Stimulated activated naive CD8-positive, alpha-beta T cell treated with anti-CD3 and anti-CD28 coated beads, Interleukin-15, Interleukin-2, amounts not matched to agents 100 U/mL and 50 U/mL, for 24 hours (primary cell): ENCODE measurements around the gene PTGES3L.
"Not testable (repeated sequence)": the region's sequence is repeated elsewhere in the genome, so short reads cannot be mapped to it uniquely, and the experiment has no call there.

Source experiments
- ATAC-seq: fragments of 150-1000 bp; cut with Tn5 transposase; one replicate; pipeline ENCODE4 v1.10.0; 2021
- DNase-seq: peaks from one replicate; pipeline ENCODE4 v3.0.0; 2021

PTGES3L gene

DNA sequence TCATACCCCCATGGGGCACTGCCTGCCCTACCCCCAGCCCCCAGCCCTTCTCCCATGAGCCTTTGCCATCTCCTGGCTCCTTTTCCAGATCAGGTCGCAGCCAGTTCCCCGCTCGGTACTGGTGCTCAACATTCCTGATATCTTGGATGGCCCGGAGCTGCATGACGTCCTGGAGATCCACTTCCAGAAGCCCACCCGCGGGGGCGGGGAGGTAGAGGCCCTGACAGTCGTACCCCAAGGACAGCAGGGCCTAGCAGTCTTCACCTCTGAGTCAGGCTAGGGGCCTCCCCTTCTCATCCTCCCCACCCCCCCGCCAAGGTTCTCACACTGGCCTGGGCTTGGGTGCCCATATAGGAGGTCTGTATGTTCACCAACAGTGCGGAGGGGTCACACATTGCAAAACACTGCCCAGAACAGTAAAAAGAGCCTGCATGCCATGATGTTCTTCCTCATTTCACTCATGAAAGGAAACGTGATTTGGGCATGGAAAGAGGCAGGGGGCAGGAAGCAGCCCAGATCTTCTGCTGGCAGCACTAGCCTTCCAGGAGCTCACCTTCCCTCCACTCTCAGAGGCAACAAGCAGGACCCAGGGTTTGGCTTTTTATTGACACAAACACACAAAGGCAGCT lies 34.3 kb upstream of the PTGES3L start:
- DNase-seq (no peak), ATAC-seq (no peak)

GRCh38 chr17:43013296-43013695 lies 33.4 kb upstream of the PTGES3L start:
- ATAC-seq (no peak), DNase-seq (no peak)

DNA sequence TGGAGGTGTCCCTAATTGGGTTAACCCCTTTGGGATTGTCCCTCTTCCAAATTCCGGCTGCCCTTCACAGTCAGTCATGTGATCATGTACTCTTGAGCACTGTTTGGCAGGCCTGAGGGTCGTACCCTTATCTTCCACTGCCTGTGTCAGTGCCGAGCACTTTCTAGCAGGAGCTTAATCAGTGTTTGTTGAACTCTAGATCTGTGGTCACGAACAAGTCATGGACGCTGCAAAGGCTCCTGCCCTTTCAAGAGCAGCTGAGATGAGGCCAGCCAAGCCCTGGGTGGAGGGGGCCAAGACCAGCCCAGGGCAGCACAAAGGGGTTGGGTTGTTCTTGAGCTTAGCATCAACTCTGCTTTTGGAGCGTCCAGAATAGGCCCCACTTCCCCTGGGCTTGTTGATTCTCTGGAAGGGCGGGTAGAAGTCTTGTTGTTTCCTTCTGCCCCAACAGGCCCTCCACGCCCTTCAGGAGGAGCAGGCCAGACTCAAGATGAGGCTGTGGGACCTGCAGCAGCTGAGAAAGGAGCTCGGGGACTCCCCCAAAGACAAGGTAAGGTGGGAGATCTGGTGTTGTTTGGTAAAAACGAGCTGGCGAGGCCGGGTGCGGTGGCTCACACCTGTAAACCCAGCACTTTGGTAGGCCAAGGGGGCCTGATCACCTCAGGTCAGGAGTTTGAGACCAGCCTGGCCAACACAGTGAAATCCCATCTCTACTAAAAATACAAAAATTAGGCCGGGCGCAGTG lies 32.0 kb upstream of the PTGES3L start:
- DNase-seq (no peak), ATAC-seq (no peak)

DNA sequence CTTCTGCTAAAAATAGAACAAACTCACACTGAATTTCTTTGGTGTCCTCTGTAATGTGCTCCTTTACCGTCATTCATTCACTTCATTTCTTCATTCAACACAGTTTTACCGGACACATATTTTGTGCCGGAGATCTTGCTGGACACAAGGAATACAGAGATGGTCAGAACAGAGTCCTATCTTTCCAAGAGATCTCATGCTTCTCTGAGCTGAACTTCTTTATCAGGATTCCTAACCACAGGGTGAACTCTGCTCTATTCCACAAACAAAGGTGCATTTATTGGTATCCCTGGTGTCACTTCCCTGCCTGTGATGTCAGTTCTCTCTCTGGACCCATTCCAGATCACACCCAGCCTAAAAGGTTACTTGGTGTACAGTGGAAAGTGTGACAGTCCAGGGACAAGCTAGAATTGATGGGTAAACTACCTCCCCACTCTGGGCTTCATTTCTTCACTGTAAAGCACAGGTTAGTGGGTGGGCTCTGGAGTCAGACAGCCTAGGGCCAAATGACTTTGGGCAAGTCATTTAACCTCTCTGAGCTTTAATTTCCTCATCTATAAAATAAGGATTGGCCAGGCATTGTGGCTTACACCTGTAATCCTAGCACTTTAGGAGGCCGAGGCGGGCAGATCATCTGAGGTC lies 30.9 kb upstream of the PTGES3L start:
- no peak for DNase-seq
- no peak for ATAC-seq

- DNase-seq (peak; percentile 88), ATAC-seq (peak; percentile 93)
Observed at GRCh38 chr17:43006639-43007551, 27.0 kb upstream of the PTGES3L start, which contains the start of gene IFI35. Gene IFI35 (plus strand): TSS chr17:43006784. CDS start chr17:43006948, 164 bp downstream.

DNA sequence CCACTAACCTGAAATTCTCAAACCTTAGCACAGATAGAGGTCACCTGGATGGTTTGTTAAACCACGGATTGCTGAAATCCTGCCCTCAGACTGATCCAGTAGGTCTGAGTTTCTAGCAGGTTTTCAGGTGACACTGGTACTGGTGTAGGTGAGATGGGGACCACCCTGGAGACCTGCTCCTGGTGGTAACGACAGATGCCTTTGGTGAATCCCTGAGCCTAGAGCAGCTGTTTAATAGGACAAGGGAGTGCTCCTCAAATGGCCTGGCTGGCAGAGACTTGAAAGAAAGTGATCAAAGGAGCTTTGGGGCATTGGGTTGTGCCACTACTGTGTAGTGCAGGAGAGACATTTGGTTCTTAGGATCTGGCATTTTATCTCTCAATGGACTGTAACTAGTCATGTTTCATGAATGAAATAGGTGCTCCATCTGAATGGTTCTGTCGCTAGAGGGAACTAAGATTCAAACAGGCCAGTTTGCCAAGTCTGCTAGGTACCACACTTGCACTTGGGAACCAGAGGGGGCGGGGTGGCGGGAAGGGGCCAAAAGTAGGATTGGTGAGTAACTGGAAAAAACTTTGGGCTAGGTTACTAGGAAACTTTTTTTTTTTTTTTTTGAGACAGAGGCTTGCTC lies 23.8 kb upstream of the PTGES3L start:
- DNase-seq (no peak), ATAC-seq (no peak)

DNA sequence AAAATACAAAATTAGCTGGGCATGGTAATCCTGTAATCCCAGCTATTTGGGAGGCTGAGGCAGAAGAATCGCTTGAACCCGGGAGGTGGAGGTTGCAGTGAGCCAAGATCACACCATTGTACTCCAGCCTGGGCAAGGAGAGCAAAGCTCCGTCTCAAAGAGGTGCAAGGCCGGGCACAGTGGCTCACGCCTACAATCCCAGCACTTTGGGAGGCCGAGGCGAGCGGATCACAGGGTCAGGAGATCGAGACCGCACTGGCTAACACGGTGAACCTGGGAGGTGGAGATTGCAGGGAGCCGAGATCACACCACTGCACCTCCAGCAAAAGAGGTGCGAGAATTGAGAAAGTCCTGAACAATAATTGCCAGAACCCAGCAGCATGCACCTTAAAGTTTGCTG lies 21.0 kb upstream of the PTGES3L start:
- not testable (repeated sequence) for ATAC-seq, DNase-seq

DNA sequence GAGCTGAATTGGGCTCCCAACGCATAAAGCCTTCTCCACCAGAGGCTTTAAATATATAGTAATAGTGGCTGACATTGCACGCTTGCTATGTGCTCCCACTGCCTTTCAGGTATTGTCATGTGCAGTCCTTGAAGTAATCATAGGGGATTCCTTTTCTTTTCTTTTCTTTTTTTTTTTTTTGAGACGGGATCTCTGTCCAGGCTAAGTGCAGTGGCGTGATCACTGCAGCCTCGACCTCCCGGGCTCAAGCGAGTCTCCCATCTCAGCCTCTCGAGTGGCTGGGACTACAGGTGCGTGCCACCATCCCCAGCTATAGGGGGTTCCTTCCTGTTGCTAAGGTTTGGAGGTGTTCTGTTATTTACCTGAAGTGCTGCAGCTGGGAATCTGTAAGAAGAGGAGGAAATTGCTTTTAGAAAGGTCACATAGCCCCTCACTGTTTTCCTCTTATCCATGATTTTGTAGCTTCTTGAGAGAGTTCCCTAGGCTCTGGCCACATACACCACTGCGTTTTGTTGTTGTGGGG lies 19.2 kb upstream of the PTGES3L start:
- no peak for ATAC-seq
- DNase-seq, result no peak

DNA sequence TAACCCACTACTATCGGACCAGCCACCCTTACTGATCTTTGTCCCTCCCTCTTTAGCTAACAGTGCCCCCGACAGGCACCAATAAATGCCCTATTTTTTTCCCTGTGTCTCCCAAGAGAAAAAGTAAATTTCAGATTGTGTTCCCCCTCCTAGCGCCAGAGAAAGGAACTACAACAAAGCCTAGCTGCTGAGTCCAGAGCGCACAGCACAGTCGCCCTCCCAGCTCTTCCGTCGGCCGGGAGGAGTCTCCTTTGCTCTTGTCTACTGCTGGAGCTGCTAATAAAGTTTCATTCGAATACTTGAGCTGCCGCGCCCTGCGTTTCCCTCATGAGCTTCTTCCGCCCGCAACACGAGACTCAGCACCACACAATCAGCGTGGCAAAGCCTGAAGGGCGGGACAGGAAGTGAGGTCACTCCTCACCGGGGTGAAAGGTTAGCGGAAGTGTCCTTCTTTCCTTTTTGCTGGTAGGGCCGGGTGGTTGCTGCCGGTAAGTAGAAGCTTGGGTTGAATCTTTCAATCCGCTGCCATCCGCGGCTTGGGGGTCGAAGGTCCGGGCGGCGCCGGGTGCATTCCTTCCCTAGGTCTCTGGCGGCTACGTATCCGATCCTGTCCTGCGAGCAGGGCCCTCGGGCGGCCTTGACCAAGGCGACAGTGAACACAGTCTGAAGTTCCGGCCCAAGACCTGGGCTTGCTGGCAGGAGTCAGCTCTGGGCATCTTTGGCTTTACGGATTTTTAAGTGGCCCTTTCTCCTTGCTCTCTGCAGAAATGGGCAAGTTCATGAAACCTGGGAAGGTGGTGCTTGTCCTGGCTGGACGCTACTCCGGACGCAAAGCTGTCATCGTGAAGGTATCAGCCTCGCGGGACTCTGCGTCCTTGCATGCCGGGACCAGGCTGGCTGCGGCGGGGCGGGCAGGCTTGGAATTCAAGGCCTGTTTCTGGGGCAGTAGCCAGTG lies 18.4 kb upstream of the PTGES3L start, which contains the start of gene RPL27:
RPL27 (plus strand) TSS at position 436 of the 955 bp plus-strand sequence; CDS start at position 768, 332 bp downstream.
- peak; percentile 97 for DNase-seq
- peak; percentile 98 for ATAC-seq

- ATAC-seq, result no peak
Observed at GRCh38 chr17:42997390-42997983, 17.6 kb upstream of the PTGES3L start.

DNA sequence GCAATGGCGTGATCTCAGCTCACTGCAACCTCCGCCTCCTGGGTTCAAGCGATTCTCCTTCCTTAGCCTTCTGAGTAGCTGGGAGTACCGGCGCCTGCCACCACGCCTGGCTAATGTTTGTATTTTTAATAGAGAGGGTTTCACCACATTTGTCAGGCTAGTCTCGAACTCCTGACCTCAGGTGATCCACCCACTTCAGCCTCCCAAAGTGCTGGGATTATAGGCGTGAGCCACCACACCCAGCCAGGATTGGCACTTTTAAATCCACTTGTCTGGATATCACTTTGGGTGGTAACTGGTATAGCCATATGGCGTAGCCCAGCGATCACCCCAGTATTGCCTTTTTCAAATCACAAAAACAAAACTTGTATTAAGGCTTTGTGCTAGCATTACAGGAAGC lies 14.0 kb upstream of the PTGES3L start:
- DNase-seq, ATAC-seq: not testable (repeated sequence)

More at GRCh38 chr17:42997390-42997983, 17.6 kb upstream of the PTGES3L start:
- no peak for DNase-seq

DNA sequence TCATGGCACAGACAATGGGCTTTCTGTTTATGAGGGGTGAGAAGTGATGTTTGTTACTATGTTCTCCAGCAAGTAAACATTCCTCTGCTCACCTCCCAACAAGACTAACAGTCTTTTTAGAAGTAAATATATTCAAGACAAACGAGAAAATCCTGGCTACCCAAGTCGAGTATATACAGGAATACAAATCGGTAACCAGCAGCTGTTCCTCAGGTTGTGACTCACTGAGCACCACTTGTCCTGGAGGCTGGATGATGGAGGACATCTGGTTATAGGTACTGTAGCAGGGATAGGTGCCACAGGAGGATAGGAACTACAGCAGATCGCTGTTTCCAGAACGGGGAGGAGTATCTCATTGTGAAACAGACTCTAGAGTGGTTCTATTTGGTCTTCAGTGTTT lies 13.0 kb upstream of the PTGES3L start:
- ATAC-seq (no peak), DNase-seq (no peak)

- ATAC-seq (no peak), DNase-seq (no peak)
Observed at GRCh38 chr17:42991471-42991870, 11.6 kb upstream of the PTGES3L start.

DNA sequence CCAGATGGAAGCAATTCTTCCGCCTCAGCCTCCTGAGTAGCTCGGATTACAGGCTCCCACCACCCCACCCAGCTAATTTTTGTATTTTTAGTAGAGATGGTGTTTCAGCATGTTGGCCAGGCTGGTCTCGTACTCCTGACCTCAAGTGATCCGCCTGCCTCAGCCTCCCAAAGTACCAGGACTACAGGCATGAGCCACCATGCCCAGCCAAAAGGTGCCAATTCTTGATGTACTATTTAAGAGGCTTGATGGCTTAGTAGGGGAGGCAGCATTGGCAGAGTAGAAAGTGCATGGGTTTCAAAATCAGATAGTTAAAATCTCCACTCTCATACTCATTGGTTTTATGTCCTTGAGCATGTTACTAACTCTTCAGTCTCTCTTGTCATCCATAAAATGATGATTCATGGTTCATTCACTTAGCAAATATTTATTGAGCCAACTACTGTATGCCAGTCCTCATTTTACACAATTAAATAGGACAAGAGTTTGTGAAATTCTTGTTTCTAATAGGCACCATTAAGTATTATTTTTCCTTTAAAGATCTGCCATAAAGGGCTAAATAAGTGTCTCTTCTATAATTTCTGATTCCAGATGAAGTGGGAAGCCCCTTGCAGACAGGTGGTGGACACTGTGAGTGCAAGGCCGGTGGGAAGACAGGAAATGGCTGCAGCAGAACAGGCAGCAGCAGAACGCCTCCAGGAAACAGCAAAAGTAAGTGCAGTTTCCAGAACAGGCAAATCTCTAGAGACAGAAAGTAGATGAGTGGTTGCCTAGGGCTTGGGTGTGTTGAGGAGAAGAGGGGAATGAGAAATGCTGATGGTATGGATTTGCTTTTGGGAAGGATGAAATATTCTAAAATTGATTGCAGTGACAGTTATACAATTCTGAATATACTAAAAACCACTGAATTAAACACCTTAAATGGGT lies 10.1 kb upstream of the PTGES3L start:
- DNase-seq (no peak), ATAC-seq (no peak)

- DNase-seq (no peak), ATAC-seq (no peak)
Observed at GRCh38 chr17:42989141-42989540, 9.3 kb upstream of the PTGES3L start.

- no peak for ATAC-seq
Observed at GRCh38 chr17:42985225-42985624, 5.3 kb upstream of the PTGES3L start.

GRCh38 chr17:42982266-42982665 lies 2.4 kb upstream of the PTGES3L start:
- ATAC-seq, result no peak
- DNase-seq, result no peak

More at GRCh38 chr17:42985225-42985624, 5.3 kb upstream of the PTGES3L start:
- DNase-seq, result no peak

- peak; percentile 89 for ATAC-seq
- DNase-seq, result peak; percentile 77
Observed at GRCh38 chr17:42980766-42981397, 1.0 kb upstream of the PTGES3L start.
